CD14-positive monocyte (primary cell): ENCODE results near the gene CHERP. TPM values are rescaled to one million over a fixed set of nuclear protein-coding genes. Genes with fewer than 3 reads are reported as not detected.

Experiments
- DNase-seq, 3 donors: peaks; one replicate each; pipeline ENCODE4 v3.0.0-alpha.2; 2011 to 2022
- H2AFZ ChIP-seq: 2 replicates; pipeline ENCODE4 v1.6.0; 2012; ENCODE audit warnings: mild to moderate bottlenecking, low read depth, low read length, inconsistent platforms; ENCODE audit not compliant: insufficient read depth, poor library complexity, severe bottlenecking
- H3K27ac ChIP-seq, 2 donors: 1 replicate in 1 of 2; 2 replicates in 1 of 2; pipeline ENCODE4 v1.5.1; 2012 to 2013; ENCODE audit warnings: low read length in 2 of 2, control low read depth in 1 of 2, inconsistent platforms in 1 of 2, low read depth in 1 of 2, mild to moderate bottlenecking in 1 of 2
- H3K27me3 ChIP-seq, 2 donors: one replicate each; pipeline versions ENCODE4 v1.6.0 to v1.6.1; 2011 to 2013; ENCODE audit warnings: low read length in 2 of 2; ENCODE audit not compliant: control insufficient read depth in 2 of 2, insufficient read depth in 2 of 2
- H3K36me3 ChIP-seq, 2 donors: replicated peaks in 1 of 2; 1 replicate in 1 of 2; 2 replicates in 1 of 2; pipeline versions ENCODE4 v1.5.1 to v1.6.1; 2012 to 2013; ENCODE audit warnings: low read length in 2 of 2, control low read depth in 1 of 2, inconsistent platforms in 1 of 2, mild to moderate bottlenecking in 1 of 2; ENCODE audit not compliant: insufficient read depth in 2 of 2, control insufficient read depth in 1 of 2
- H3K4me1 ChIP-seq, 2 donors: 1 replicate in 1 of 2; 2 replicates in 1 of 2; pipeline versions ENCODE4 v1.5.1 to v1.6.1; 2012 to 2013; ENCODE audit warnings: low read length in 2 of 2, control low read depth in 1 of 2, inconsistent platforms in 1 of 2, mild to moderate bottlenecking in 1 of 2, moderate library complexity in 1 of 2; ENCODE audit not compliant: insufficient read depth in 2 of 2, control insufficient read depth in 1 of 2
- H3K4me2 ChIP-seq: replicated peaks from 2 replicates; pipeline ENCODE3; 2012; ENCODE audit warnings: low read length, moderate library complexity, mild to moderate bottlenecking; ENCODE audit not compliant: poor library complexity, severe bottlenecking; ENCODE audit errors: extremely low read depth
- H3K4me3 ChIP-seq, 3 experiments: fragments of 200-600 bp in 1 of 3; sonication (generic) in 1 of 3; replicated peaks in 1 of 3; 1 replicate in 2 of 3; 2 replicates in 1 of 3; pipeline ENCODE4 v1.5.1; 2011 to 2013; ENCODE audit warnings: low read length in 3 of 3, mild to moderate bottlenecking in 3 of 3, control low read depth in 2 of 3, low read depth in 2 of 3, inconsistent platforms in 1 of 3, moderate library complexity in 1 of 3
- H3K79me2 ChIP-seq: 2 replicates; pipeline ENCODE4 v1.6.0; 2012; ENCODE audit warnings: mild to moderate bottlenecking, control low read depth, inconsistent platforms, low read length, moderate library complexity; ENCODE audit not compliant: insufficient read depth
- H3K9ac ChIP-seq: 2 replicates; pipeline ENCODE4 v1.6.0; 2017; ENCODE audit warnings: low read length, mild to moderate bottlenecking; ENCODE audit not compliant: insufficient read depth, poor library complexity, severe bottlenecking
- H3K9me3 ChIP-seq, 2 donors: replicated peaks in 1 of 2; 1 replicate in 1 of 2; 2 replicates in 1 of 2; pipeline versions ENCODE4 v1.5.1 to v1.6.1; 2012 to 2013; ENCODE audit warnings: low read length in 2 of 2, control low read depth in 1 of 2; ENCODE audit not compliant: control insufficient read depth in 1 of 2, insufficient read depth in 1 of 2
- H4K20me1 ChIP-seq: 2 replicates; pipeline ENCODE4 v1.6.0; 2012; ENCODE audit warnings: mild to moderate bottlenecking, low read length, control low read depth, moderate library complexity; ENCODE audit not compliant: insufficient read depth
- H3K27ac Mint-ChIP-seq, 7 donors: one replicate each; pipeline ENCODE4 v1.8.0; 2020; ENCODE audit warnings: mild to moderate bottlenecking in 7 of 7, mixed read lengths in 7 of 7, moderate library complexity in 6 of 7, inconsistent platforms in 2 of 7
- H3K27me3 Mint-ChIP-seq, 3 donors: one replicate each; pipeline ENCODE4 v1.8.0; 2021 to 2022; ENCODE audit warnings: low read depth in 3 of 3, mild to moderate bottlenecking in 3 of 3, mixed read lengths in 3 of 3, moderate library complexity in 3 of 3, inconsistent platforms in 1 of 3
- H3K36me3 Mint-ChIP-seq, 2 donors: one replicate each; pipeline ENCODE4 v1.8.0; 2020; ENCODE audit warnings: mixed read lengths in 2 of 2, inconsistent platforms in 1 of 2, mild to moderate bottlenecking in 1 of 2
- H3K4me1 Mint-ChIP-seq: one replicate; pipeline ENCODE4 v1.8.0; 2020; ENCODE audit warnings: mild to moderate bottlenecking, mixed read lengths
- H3K4me3 Mint-ChIP-seq, 2 donors: one replicate each; pipeline ENCODE4 v1.8.0; 2020; ENCODE audit warnings: mild to moderate bottlenecking in 2 of 2, mixed read lengths in 2 of 2, moderate library complexity in 1 of 2
- H3K9me3 Mint-ChIP-seq, 7 donors: one replicate each; pipeline ENCODE4 v1.8.0; 2020 to 2022; ENCODE audit warnings: mixed read lengths in 7 of 7, mild to moderate bottlenecking in 6 of 7, moderate library complexity in 6 of 7, inconsistent platforms in 2 of 7
- WGBS: methylation state at CpG from one replicate; pipeline ENCODE4 v1.1.5; 2013; ENCODE audit warnings: missing lambda C conversion rate; ENCODE audit not compliant: insufficient coverage; 5-methylcytosine and 5-hydroxymethylcytosine counted together
- intact Hi-C, 2 donors: fragments of 100-400 bp; cut with micrococcal nuclease; formaldehyde crosslinking; loops; one replicate each; pipeline versions ENCODE4 v1.15.0 to v1.15.1; 2023
- polyA plus RNA-seq, 3 donors: library from polyadenylated mRNA; depleted of rRNA in 1 of 3; unstranded in 2 of 3; stranded (reverse) in 1 of 3; fragments of 300-500 nt in 2 of 3; fragments of >200 nt in 1 of 3; fragmentation: Illumina TruSeq in 2 of 3; gene quantifications; 1 replicate in 2 of 3; 2 replicates in 1 of 3; pipeline ENCODE4 v1.2.3, GENCODE V29; 2012 to 2021
- TF ChIP-seq, protein P1 (sequence below): fragments of 200-600 bp; IDR thresholded peaks from one replicate; pipeline ENCODE4 v1.8.0; 2022; ENCODE audit warnings: antibody characterized with exemption, mild to moderate bottlenecking

The CHERP gene
- polyA plus RNA-seq, 3 donors = 3.2 to 18.8 (median 5.3) TPM

DNA sequence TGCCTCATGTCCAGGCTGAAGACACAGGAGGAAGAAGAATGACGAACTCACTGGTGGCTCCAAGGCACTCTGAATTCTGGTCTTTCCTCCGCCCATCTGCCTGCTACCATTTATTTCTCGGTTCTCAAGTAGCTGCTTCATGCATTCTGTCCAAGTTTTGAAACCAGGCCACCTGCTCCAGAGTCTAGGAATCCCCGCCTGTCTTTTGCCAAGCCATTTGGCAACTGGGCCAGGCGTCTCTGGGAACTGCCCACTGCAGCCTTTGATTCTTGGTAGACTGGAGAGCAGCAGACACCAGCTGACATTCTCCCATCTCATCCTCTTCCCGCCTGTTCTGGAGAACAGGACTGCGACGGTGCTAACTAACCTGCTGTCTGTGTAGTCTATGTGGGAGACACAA lies 19.1 kb upstream of the CHERP start:
- 100% methylated on average over 4 of the region's 8 CpGs for WGBS
- H3K27ac Mint-ChIP-seq = peak overlapping the region in 2 of 7 donors; percentile 32 to 79
- H3K4me3 ChIP-seq = no peak overlapping the region

DNA sequence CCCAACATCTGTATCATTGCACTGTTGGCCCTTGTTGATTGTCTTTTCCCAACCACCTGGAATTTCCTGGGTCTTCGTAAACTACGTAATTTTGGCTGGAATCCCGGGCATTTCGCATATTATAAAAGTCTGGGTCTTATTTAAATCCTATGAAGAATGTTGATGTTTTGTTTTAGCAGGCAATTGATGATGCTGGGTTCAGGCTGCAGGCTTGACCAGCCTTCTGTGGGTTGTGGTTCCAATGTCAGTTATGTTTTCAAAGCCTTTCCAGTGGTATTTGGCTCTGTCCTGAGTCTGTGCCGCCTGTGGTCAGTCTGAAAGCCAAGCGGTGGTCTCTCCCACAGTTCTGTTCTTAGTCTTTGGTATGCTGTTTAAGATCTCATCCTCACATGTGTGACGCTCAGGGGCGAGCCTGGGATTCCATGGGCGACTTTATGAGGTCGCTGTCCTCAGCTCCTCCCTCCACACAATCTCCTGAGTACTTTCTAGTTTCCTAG lies 17.6 kb upstream of the CHERP start:
- intact Hi-C loops = no loop called here
- 98% methylated on average over 6 of the region's 10 CpGs for WGBS

More for the DNA sequence above, 19.1 kb upstream of the CHERP start:
- Histone ChIP-seq H3K27me3 (no peaks in the 10 kb centered on the region), H3K27ac (no peak overlapping the region), H4K20me1 (no peaks in the 10 kb centered on the region), H2AFZ (no peak overlapping the region), H3K9ac (no peak overlapping the region), H3K9me3 (no peaks in the 10 kb centered on the region), H3K4me1 (no peaks in the 10 kb centered on the region), H3K79me2 (no peaks in the 10 kb centered on the region), H3K4me2 (no peak overlapping the region), H3K36me3 (peaks cover 57 to 85% of the 10 kb centered on the region in 2 donors)
- TF ChIP-seq, protein P1, sequence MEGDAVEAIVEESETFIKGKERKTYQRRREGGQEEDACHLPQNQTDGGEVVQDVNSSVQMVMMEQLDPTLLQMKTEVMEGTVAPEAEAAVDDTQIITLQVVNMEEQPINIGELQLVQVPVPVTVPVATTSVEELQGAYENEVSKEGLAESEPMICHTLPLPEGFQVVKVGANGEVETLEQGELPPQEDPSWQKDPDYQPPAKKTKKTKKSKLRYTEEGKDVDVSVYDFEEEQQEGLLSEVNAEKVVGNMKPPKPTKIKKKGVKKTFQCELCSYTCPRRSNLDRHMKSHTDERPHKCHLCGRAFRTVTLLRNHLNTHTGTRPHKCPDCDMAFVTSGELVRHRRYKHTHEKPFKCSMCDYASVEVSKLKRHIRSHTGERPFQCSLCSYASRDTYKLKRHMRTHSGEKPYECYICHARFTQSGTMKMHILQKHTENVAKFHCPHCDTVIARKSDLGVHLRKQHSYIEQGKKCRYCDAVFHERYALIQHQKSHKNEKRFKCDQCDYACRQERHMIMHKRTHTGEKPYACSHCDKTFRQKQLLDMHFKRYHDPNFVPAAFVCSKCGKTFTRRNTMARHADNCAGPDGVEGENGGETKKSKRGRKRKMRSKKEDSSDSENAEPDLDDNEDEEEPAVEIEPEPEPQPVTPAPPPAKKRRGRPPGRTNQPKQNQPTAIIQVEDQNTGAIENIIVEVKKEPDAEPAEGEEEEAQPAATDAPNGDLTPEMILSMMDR = no peak
- H3K9me3 Mint-ChIP-seq = no peaks in the 10 kb centered on the region
- peaks cover 2% of the 10 kb centered on the region for H3K4me1 Mint-ChIP-seq
- intact Hi-C loops = no loop called here
- H3K27me3 Mint-ChIP-seq = peaks cover 0 to 1% (median 0%) of the 10 kb centered on the region in 3 donors
- peaks cover 63 to 93% of the 10 kb centered on the region in 2 donors for H3K36me3 Mint-ChIP-seq
- no peak for DNase-seq
- no peak overlapping the region for H3K4me3 Mint-ChIP-seq

More for the DNA sequence above, 17.6 kb upstream of the CHERP start:
- Mint-ChIP-seq H3K9me3 (no peaks in the 10 kb centered on the region), H3K4me1 (no peaks in the 10 kb centered on the region), H3K27me3 (peaks cover 0 to 2% (median 0%) of the 10 kb centered on the region in 3 donors), H3K36me3 (peaks cover 69 to 91% of the 10 kb centered on the region in 2 donors), H3K4me3 (no peak overlapping the region), H3K27ac (no peak overlapping the region)
- H3K9ac ChIP-seq = no peak overlapping the region
- DNase-seq = no peak
- peaks cover 4% of the 10 kb centered on the region for H4K20me1 ChIP-seq
- no peak overlapping the region for H3K4me2 ChIP-seq
- no peak overlapping the region for H2AFZ ChIP-seq
- peaks cover 55 to 88% of the 10 kb centered on the region in 2 donors for H3K36me3 ChIP-seq
- no peaks in the 10 kb centered on the region for H3K9me3 ChIP-seq
- no peak overlapping the region for H3K4me3 ChIP-seq
- H3K79me2 ChIP-seq = no peaks in the 10 kb centered on the region
- H3K27ac ChIP-seq = no peak overlapping the region
- TF ChIP-seq, protein P1 = no peak
- no peaks in the 10 kb centered on the region for H3K27me3 ChIP-seq
- H3K4me1 ChIP-seq = no peaks in the 10 kb centered on the region
